GM12878 (cell line): ENCODE data around the gene LRP1. TPM values are rescaled to one million over a fixed set of nuclear protein-coding genes. Genes with fewer than 3 reads are reported as not detected.

Source experiments
- ATAC-seq: fragments of 200-7000 bp; cut with Tn5 transposase; 3 replicates; pipeline ENCODE4 v1.9.1; 2020; ENCODE audit warnings: mild to moderate bottlenecking, moderate library complexity
- BruUV-seq: library from RNA; stranded (reverse); fragments of 400-500 nt; replicated peaks from 2 replicates; lab custom pipeline; 2021; lab: Mats Ljungman, UMichigan
- CTCF ChIA-PET: fragments of 300-600 bp; sonication (Branson Sonifier 250); formaldehyde crosslinking; extraction: SDS; loops from one replicate; lab custom pipeline; 2021; ENCODE audit warnings: inconsistent platforms; lab: Yijun Ruan, JAX
- POLR2A ChIA-PET: fragments of 350-600 bp; formaldehyde crosslinking; extraction: SDS; loops from one replicate; lab custom pipeline; 2021; ENCODE audit warnings: inconsistent platforms; lab: Charles Lee
- RAD21 ChIA-PET: fragments of 300-600 bp; sonication (Branson Sonifier 250); formaldehyde crosslinking; loops from one replicate; lab custom pipeline; 2023; ENCODE audit warnings: antibody characterized with exemption; ENCODE audit not compliant: unreplicated experiment; lab: Charles Lee
- SMC1A ChIA-PET: fragments of 300-600 bp; sonication (Branson Sonifier 250); formaldehyde crosslinking; loops from one replicate; lab custom pipeline; 2023; ENCODE audit not compliant: unreplicated experiment, uncharacterized antibody; lab: Charles Lee
- DNase-seq: peaks from one replicate; pipeline ENCODE4 v3.0.0-alpha.2; 2011; ENCODE audit warnings: low read depth, low spot score
- FAIRE-seq: peaks from 3 replicates; lab custom pipeline; 2011; peaks lifted over from hg19 to GRCh38; lab: Jason Lieb, UNC
- H2AFZ ChIP-seq: 2 replicates; pipeline ENCODE4 v1.6.0; 2011; ENCODE audit warnings: low read depth, low read length, control low read depth; ENCODE audit not compliant: control insufficient read depth
- H3K27ac ChIP-seq: 2 replicates; pipeline ENCODE4 v1.5.1; 2011; ENCODE audit warnings: control low read depth; ENCODE audit not compliant: control insufficient read depth, insufficient read depth
- H3K27me3 ChIP-seq, 2 experiments: replicated peaks in 1 of 2; 2 replicates each; pipeline versions ENCODE4 v1.6.0 to v1.6.1; 2011; ENCODE audit warnings: low read length in 1 of 2; ENCODE audit not compliant: control insufficient read depth in 2 of 2, insufficient read depth in 2 of 2
- H3K36me3 ChIP-seq, 2 experiments: 2 replicates each; pipeline ENCODE4 v1.5.1; 2011; ENCODE audit warnings: low read length in 1 of 2; ENCODE audit not compliant: control insufficient read depth in 2 of 2, insufficient read depth in 2 of 2
- H3K4me1 ChIP-seq: 2 replicates; pipeline ENCODE4 v1.6.1; 2011; ENCODE audit warnings: mild to moderate bottlenecking, low read length, moderate library complexity, mixed read lengths; ENCODE audit not compliant: control insufficient read depth, insufficient read depth
- H3K4me2 ChIP-seq: 2 replicates; pipeline ENCODE4 v1.6.0; 2011; ENCODE audit warnings: control low read depth; ENCODE audit not compliant: control insufficient read depth, insufficient read depth
- H3K4me3 ChIP-seq: fragments of 200-600 bp; sonication (generic); 2 replicates; pipeline ENCODE4 v1.5.1; 2016
- H3K79me2 ChIP-seq: 2 replicates; pipeline ENCODE4 v1.6.0; 2011; ENCODE audit warnings: low read length; ENCODE audit not compliant: control insufficient read depth, insufficient read depth
- H3K9ac ChIP-seq: 2 replicates; pipeline ENCODE4 v1.8.0; 2011; ENCODE audit warnings: low read length, control low read depth, mixed read lengths; ENCODE audit not compliant: control insufficient read depth, insufficient read depth
- H3K9me3 ChIP-seq: replicated peaks from 3 replicates; pipeline ENCODE4 v1.5.1; 2011; ENCODE audit warnings: mild to moderate bottlenecking, low read length; ENCODE audit not compliant: control insufficient read depth, insufficient read depth
- H4K20me1 ChIP-seq: 2 replicates; pipeline ENCODE4 v1.6.0; 2011; ENCODE audit not compliant: control insufficient read depth, insufficient read depth
- BCL3 ChIP-seq: IDR thresholded peaks from 2 replicates; pipeline ENCODE4 v1.6.1; 2011; ENCODE audit warnings: borderline replicate concordance, low read depth, mild to moderate bottlenecking, moderate library complexity, low read length; ENCODE audit not compliant: insufficient read depth, poor library complexity, severe bottlenecking
- ESRRA ChIP-seq: IDR thresholded peaks from 2 replicates; pipeline ENCODE4 v1.6.1; 2012; ENCODE audit warnings: mild to moderate bottlenecking, low read length, improper control_type of control experiment
- GATAD2B ChIP-seq: fragments of 450-650 bp; conservative IDR thresholded peaks from 2 replicates; pipeline ENCODE4 v1.6.1; 2017; ENCODE audit warnings: low read depth, mild to moderate bottlenecking, moderate library complexity
- HDGF ChIP-seq: fragments of 450-650 bp; IDR thresholded peaks from 2 replicates; pipeline ENCODE4 v1.6.1; 2016; ENCODE audit warnings: antibody characterized with exemption
- NBN ChIP-seq: fragments of 450-650 bp; IDR thresholded peaks from 2 replicates; pipeline ENCODE4 v1.6.1; 2016
- NFYA ChIP-seq: IDR thresholded peaks from 2 replicates; pipeline ENCODE4 v1.6.1; 2011; ENCODE audit warnings: low read depth, mild to moderate bottlenecking, low read length, improper control_type of control experiment, borderline replicate concordance
- NFYB ChIP-seq: IDR thresholded peaks from 2 replicates; pipeline ENCODE4 v1.6.1; 2011; ENCODE audit warnings: low read depth, mild to moderate bottlenecking, low read length, improper control_type of control experiment, moderate library complexity; ENCODE audit not compliant: insufficient read depth
- PRDM15 ChIP-seq: fragments of 450-650 bp; formaldehyde crosslinking; IDR thresholded peaks from 2 replicates; pipeline ENCODE4 v1.4.0; 2020; ENCODE audit warnings: mild to moderate bottlenecking, moderate library complexity
- RUNX3 ChIP-seq: IDR thresholded peaks from 2 replicates; pipeline ENCODE4 v1.6.1; 2012; ENCODE audit warnings: low read length, inconsistent platforms
- YBX1 ChIP-seq: fragments of 450-650 bp; IDR thresholded peaks from 2 replicates; pipeline ENCODE4 v1.6.1; 2016; ENCODE audit warnings: antibody characterized with exemption
- WGBS: methylation state at CpG from one replicate; pipeline ENCODE4 v1.1.6; 2016; ENCODE audit warnings: low lambda C conversion rate; ENCODE audit not compliant: insufficient replicate concordance, insufficient coverage; ENCODE audit errors: missing lambda C conversion rate; 5-methylcytosine and 5-hydroxymethylcytosine counted together
- in situ Hi-C: fragments of 300-500 bp; cut with MboI; formaldehyde crosslinking; loops from 9 replicates; pipeline ENCODE4 v1.14.3; 2018; ENCODE audit warnings: mixed read lengths
- intact Hi-C: fragments of 100-400 bp; cut with micrococcal nuclease; formaldehyde crosslinking; loops from one replicate; pipeline ENCODE4 v1.14.2; 2022; ENCODE audit not compliant: unreplicated experiment
- polyA plus RNA-seq, 11 experiments: library from polyadenylated mRNA; depleted of rRNA in 4 of 11; unstranded in 6 of 11; stranded (reverse) in 5 of 11; fragments of >200 nt; fragmentation: Nextera tagmentation in 4 of 11; fragmentation: Illumina TruSeq in 1 of 11; extraction: Ambion mirVana in 4 of 11; extraction: Trizol in 1 of 11; gene quantifications; 1 replicate in 1 of 11; 2 replicates in 10 of 11; pipeline versions ENCODE4 v1.2.1 to v1.2.3, GENCODE V29; 2011 to 2016; ENCODE audit warnings: inconsistent platforms in 2 of 11, missing spikeins in 2 of 11, low read depth in 1 of 11
- total RNA-seq, 4 experiments: library from RNA; depleted of rRNA in 3 of 4; stranded (reverse); fragments of >200 nt in 3 of 4; fragmentation: Illumina TruSeq in 1 of 4; extraction: Trizol in 1 of 4; gene quantifications; 2 replicates each; pipeline versions ENCODE4 v1.2.1 to v1.2.3, GENCODE V29; 2013 to 2021

The LRP1 gene
- total and polyA plus RNA-seq, 10 of the 15 experiments (the other 5 are each of a cell fraction or from before 2014, with no cell fraction given) = under 0.01 to 1.1 (median 0.20) TPM; not detected in 2

GRCh38 chr12:57180321-57180989 is 52.2 kb downstream of the LRP1 start:
- FAIRE-seq = no peak
- BruUV-seq = no TSS peak

More at GRCh38 chr12:57180321-57180989, 52.2 kb downstream of the LRP1 start:
- intact Hi-C loops = no loop called here
- DNase-seq = no peak
- H3K4me3 ChIP-seq = no peak overlapping the region
- ATAC-seq = no peak
- H3K9ac ChIP-seq = no peak overlapping the region
- CTCF ChIA-PET = interaction anchor here (1.5 to 10.4 kb wide), 3 partner anchors 31 to 111 kb away, joined by 3 to 159 read pairs (median 9); partner anchors contain the start of gene LRP1
- TF ChIP-seq NFYB (no peak), PRDM15 (CRISPR knock-in tag) (no peak), NFYA (no peak), ESRRA (no peak), BCL3 (no peak), YBX1 (no peak), HDGF (no peak), NBN (no peak), GATAD2B (no peak), RUNX3 (no peak)
- H3K4me2 ChIP-seq = no peak overlapping the region
- H3K4me1 ChIP-seq = no peaks in the 10 kb centered on the region
- no peaks in the 10 kb centered on the region for H3K79me2 ChIP-seq
- RAD21 ChIA-PET = interaction anchor here (1.0 kb wide), 1 partner anchor 69 kb away, joined by 6 read pairs; the partner anchor contains the start of gene STAT6
- H3K27ac ChIP-seq = no peak overlapping the region
- H3K27me3 ChIP-seq = no peaks in the 10 kb centered on the region; a peak in 2 of 4 replicates
- in situ Hi-C loops = loop anchor here (5.0 kb wide), 1 partner anchor 58 kb away; no protein-coding TSS in a partner anchor
- no peaks in the 10 kb centered on the region; the same call in 1 of the 2 replicates for H4K20me1 ChIP-seq
- no peaks in the 10 kb centered on the region for H3K36me3 ChIP-seq
- SMC1A ChIA-PET = interaction anchor here (1.3 to 4.0 kb wide), 2 partner anchors 54 to 112 kb away, joined by 5 to 36 read pairs; partner anchors contain the start of gene LRP1
- 49% methylated on average over 20 of the region's 20 CpGs for WGBS
- no peak overlapping the region for H2AFZ ChIP-seq
- POLR2A ChIA-PET = no interaction called here
- no peaks in the 10 kb centered on the region for H3K9me3 ChIP-seq
